ENCODE data around the gene KRTAP6-2.

KRTAP6-2 gene, protein sequence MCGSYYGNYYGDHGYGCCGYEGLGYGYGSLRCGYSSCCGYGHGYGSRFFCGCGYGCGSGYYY

DNA sequence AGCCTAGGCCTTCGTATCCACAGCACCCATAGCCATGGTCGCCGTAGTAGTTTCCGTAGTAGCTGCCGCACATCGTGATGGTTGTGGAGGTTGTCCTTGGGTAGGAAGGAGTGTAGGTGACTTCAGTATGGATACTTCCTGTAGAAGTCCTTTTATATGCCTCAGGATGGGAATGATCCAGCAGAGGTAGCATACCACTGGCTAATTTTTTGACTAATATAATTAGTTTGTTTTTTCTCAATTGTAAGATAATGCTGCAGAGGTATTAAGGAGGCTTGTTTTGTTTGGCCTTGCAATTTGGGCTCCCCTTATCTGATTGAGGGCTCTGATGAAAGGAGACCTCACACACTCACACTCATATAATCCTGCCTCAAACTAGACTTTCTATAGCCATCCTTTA is at the start of gene KRTAP6-2:
KRTAP6-2 (minus strand) TSS at position 101 of the 400 bp plus-strand sequence; CDS start at position 73, 28 bp downstream.
- no peak for TF ChIP-seq JUND (IDR thresholded peaks at IDR 0.05; ENCODE audit: low read depth)
- no peak for DNase-seq (ENCODE audit: low read depth in 1 of 2, low spot score in 1 of 2)
- in situ Hi-C loops (cut with HindIII; ENCODE audit: low pct_unique_long_range_greater_than_20kb, low sequenced_read_pairs), result no loop called here

DNA sequence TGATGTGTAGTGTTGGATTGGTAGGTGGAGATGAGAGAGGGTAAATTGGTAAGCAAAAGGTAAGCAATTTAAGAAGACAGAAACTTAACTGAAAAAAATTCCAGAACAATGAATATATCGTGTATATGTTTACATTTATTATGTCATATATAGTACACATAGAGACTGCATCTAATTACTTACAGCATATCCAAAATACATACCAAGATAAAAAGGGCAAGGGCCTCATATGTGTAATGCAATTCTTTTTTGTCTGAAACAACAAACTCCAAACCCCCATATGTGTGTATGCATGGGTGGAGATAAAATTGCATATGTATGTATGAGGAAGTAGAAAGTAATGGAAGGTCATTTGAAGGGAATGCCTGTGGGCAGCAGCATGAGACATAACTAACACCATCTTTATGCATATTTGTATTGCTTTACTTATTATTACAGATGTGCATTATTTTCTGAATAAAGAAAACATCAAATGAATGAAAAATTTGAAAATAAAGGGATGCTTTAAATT is 48.3 kb upstream of the KRTAP6-2 start:
- in situ Hi-C loops (cut with HindIII; ENCODE audit: low pct_unique_long_range_greater_than_20kb, low sequenced_read_pairs), result no loop called here
- no peak for DNase-seq (ENCODE audit: low read depth in 1 of 2, low spot score in 1 of 2)
- TF ChIP-seq JUND (IDR thresholded peaks at IDR 0.05; ENCODE audit: low read depth), result no peak

DNA sequence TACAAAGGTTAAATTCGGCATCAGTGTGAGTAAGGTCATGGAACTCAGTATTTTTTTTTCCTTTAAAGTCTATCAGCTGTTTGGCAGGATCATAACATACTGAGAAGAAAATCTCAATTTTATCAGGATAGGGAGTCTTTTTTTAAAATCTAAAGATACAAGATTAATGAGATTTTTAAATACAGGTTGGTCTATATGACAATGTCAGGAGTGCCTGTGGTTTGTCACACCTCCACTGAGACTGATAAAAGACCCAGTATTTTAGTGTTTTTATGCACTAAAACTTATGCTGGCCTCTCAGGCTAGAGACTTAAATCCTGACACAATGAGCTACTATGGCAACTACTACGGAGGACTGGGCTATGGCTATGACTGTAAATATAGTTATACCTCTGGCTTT is 43.9 kb upstream of the KRTAP6-2 start, which contains the start of gene KRTAP20-3:
KRTAP20-3 (plus strand) TSS at position 301 of the 400 bp plus-strand sequence.
- in situ Hi-C loops (cut with HindIII; ENCODE audit: low pct_unique_long_range_greater_than_20kb, low sequenced_read_pairs), result no loop called here
- no peak for TF ChIP-seq JUND (IDR thresholded peaks at IDR 0.05; ENCODE audit: low read depth)
- no peak for DNase-seq (ENCODE audit: low read depth in 1 of 2, low spot score in 1 of 2)

DNA sequence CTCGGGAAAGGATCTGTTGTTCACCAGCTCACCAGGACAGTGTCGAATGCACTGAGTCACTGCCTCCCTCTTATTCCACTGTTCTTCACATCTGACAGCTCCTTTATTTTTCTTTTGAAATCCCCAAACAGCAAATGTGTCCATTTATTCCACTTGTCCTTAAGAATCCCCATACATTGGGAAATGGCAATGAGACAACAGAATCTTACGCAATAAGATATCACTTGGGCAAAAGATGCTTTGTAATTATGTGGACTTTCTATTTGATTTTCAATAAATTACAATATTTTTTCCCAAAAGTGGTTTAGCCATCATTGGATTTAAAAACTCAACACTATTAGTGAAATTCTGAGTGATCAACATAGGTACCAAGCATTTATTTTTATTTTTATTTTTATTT is 40.0 kb upstream of the KRTAP6-2 start:
- in situ Hi-C loops (cut with HindIII; ENCODE audit: low pct_unique_long_range_greater_than_20kb, low sequenced_read_pairs), result no loop called here
- DNase-seq (ENCODE audit: low read depth in 1 of 2, low spot score in 1 of 2), result no peak
- no peak for TF ChIP-seq JUND (IDR thresholded peaks at IDR 0.05; ENCODE audit: low read depth)

DNA sequence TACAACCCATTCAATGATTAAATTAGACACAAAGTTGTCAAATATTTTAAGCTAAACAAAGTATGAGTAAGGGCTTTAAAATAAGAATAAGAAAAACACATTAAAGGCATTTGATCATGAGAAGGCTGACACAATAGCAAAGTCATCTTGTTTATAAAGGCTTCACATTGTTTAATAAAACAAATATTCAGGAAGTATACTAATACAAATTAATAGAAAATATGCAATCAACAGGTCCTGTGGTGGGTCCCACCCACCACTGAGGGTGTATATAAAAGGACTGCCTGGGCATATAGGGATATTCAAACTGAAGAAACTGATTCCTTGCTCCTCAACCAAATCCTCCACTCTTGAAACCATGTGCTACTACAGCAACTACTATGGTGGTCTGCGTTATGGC is 36.2 kb upstream of the KRTAP6-2 start, which contains the start of gene KRTAP20-2:
KRTAP20-2 (plus strand) TSS at position 301 of the 400 bp plus-strand sequence; CDS start at position 359, 58 bp downstream.
- in situ Hi-C loops (cut with HindIII; ENCODE audit: low pct_unique_long_range_greater_than_20kb, low sequenced_read_pairs), result no loop called here
- no peak for DNase-seq (ENCODE audit: low read depth in 1 of 2, low spot score in 1 of 2)
- no peak for TF ChIP-seq JUND (IDR thresholded peaks at IDR 0.05; ENCODE audit: low read depth)

DNA sequence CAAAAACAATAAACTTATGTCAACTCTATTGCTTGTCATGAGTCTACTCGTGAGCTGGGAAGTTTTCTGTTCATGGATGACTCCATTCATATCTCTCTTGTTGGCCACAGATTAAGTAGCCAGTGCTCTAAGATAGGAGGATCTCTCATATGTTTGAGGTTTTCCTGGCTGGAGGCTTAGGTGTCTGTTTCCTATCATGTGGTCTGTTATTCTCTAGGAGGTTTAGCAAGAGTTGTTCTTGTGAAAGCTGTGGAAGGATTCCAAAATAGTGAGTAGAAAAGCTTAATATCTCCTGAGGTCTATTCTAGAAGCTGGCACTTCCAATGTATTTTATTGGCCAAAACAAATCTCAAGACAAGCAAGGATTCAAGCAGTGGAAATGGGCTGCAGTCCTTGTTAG is 30.5 kb upstream of the KRTAP6-2 start:
- in situ Hi-C loops (cut with HindIII; ENCODE audit: low pct_unique_long_range_greater_than_20kb, low sequenced_read_pairs), result no loop called here
- no peak for DNase-seq (ENCODE audit: low read depth in 1 of 2, low spot score in 1 of 2)
- no peak for TF ChIP-seq JUND (IDR thresholded peaks at IDR 0.05; ENCODE audit: low read depth)

DNA sequence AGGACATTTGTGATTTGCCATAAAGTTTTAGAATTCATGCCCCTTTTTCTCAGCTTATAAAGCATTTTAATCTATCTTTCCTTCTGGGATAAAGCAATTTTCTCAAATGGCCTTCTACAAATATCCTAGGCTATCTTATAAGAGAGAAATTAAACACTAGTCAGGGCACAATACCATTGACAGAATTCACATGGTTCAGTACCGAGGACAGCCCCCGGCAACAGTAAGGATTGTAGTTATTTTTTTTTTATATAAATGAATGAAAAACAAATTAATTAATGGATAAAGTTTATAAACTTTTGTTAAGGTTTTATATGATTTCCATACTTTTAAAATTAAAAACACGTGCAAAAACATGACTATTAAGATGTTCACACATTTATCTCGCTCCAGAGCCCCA is 29.4 kb upstream of the KRTAP6-2 start:
- no peak for TF ChIP-seq JUND (IDR thresholded peaks at IDR 0.05; ENCODE audit: low read depth)
- in situ Hi-C loops (cut with HindIII; ENCODE audit: low pct_unique_long_range_greater_than_20kb, low sequenced_read_pairs), result no loop called here
- no peak for DNase-seq (ENCODE audit: low read depth in 1 of 2, low spot score in 1 of 2)

DNA sequence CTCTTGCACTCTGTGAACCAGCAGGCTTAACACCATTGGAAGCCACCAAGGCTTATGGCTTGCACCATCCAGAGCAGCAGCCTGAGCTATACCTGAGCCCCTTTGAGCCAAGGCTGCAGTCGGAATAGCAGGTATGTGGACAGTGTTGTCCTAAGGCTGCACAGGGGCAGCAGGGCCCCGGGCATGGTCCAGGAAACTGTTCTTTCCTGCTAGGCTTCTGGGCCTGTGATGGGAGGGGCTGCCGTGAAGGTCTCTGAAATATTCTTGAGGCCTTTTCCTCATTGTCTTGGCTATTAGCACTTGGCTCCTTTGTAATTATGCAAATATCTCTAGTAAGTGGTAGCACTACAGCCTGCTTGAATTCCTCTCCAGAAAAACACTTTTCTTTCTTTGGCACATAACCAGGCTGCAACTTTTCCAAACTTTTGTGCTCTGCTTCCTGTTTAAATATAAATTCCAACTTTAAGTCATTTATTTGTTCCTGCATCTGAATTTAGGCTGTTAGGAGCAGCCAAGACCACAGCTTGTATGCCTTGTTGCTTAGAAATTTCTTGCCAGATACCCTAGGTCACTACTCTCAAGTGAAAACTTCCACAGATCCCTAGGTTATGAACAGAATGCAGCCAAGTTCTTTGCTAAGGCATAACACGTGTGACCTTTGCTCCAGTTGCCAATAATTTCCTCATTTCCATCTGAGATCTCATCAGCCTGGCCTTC is 26.9 kb upstream of the KRTAP6-2 start:
- in situ Hi-C loops (cut with HindIII; ENCODE audit: low pct_unique_long_range_greater_than_20kb, low sequenced_read_pairs), result no loop called here
- no peak for TF ChIP-seq JUND (IDR thresholded peaks at IDR 0.05; ENCODE audit: low read depth)
- no peak for DNase-seq (ENCODE audit: low read depth in 1 of 2, low spot score in 1 of 2)

DNA sequence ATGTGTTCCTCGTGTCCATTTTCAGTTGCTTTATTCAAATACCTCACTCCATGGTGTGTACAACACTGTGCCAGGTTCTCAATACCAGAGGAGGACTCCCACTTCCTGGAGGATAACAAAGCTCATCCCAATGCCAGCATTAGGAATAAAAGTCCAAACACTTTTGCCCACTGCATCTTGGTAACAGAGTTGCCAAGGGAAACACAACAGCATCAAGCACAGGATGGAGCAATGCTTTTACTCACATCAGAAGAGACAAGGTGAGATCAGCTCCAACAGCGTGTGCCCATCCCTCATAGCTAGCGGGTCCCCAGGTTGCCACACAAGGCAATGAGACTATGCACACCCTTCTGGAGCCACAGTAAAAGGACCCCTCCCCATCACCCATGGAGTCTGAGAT is 24.7 kb upstream of the KRTAP6-2 start:
- DNase-seq (ENCODE audit: low read depth in 1 of 2, low spot score in 1 of 2), result no peak
- in situ Hi-C loops (cut with HindIII; ENCODE audit: low pct_unique_long_range_greater_than_20kb, low sequenced_read_pairs), result no loop called here
- no peak for TF ChIP-seq JUND (IDR thresholded peaks at IDR 0.05; ENCODE audit: low read depth)

DNA sequence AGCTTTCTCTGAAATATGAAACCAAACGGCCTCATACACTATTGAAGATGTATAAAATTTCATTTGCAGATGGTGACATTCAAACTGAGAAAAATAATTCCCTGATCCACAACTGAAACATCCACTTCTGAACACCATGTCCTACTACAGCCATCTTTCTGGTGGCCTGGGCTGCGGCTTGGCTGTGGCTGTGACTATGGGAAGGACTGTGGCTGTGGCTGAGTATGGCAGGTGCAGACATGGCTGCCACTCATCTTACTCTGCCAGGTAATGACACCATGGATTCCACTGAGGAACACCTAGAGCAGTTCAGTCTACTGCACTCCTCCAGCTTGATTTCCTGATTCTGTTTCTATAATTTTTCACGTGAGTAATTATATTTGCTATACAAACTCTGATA is 21.8 kb upstream of the KRTAP6-2 start, which contains the start of gene KRTAP20-4:
KRTAP20-4 (plus strand) TSS at position 106 of the 400 bp plus-strand sequence.
- TF ChIP-seq JUND (IDR thresholded peaks at IDR 0.05; ENCODE audit: low read depth), result no peak
- in situ Hi-C loops (cut with HindIII; ENCODE audit: low pct_unique_long_range_greater_than_20kb, low sequenced_read_pairs), result no loop called here
- DNase-seq (ENCODE audit: low read depth in 1 of 2, low spot score in 1 of 2), result no peak

DNA sequence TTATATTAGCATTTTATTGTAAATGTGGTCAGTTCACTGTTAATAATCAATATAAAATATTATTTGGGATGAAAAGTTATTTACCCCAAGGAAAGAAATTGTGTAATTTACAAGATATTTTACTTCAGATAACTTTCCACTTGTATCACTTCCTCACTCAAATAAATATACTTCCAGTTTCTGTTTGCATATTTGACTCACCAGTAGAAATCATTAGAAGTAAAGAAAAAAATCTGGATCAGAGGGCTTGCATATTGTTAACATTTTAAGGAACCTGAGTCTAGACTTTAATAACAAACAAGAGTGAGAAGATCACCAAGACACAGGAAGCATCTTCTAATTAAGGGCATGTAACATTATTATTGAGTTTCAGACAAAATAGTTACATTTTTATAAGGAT is 21.4 kb upstream of the KRTAP6-2 start:
- in situ Hi-C loops (cut with HindIII; ENCODE audit: low pct_unique_long_range_greater_than_20kb, low sequenced_read_pairs), result no loop called here
- TF ChIP-seq JUND (IDR thresholded peaks at IDR 0.05; ENCODE audit: low read depth), result no peak
- DNase-seq (ENCODE audit: low read depth in 1 of 2, low spot score in 1 of 2), result no peak

DNA sequence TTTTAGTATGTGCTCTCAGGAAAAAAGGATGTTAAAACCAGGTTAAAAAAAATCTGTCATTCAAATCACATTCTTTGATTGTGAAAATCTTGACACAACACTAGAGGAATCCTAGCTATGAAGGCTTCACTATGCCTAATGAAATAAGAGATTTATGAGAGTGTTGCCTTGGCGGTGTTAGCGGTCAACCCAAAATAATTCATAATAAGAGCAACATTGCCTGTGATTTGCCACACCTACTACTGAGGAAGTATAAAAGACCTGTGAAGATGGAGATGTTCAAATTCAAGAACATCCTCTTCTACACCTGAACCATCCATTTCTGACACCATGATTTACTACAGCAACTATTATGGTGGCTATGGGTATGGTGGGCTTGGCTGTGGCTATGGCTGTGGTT is 17.4 kb upstream of the KRTAP6-2 start, which contains the start of gene KRTAP20-1:
KRTAP20-1 (plus strand) TSS at position 301 of the 400 bp plus-strand sequence; CDS start at position 331, 30 bp downstream.
- in situ Hi-C loops (cut with HindIII; ENCODE audit: low pct_unique_long_range_greater_than_20kb, low sequenced_read_pairs), result no loop called here
- TF ChIP-seq JUND (IDR thresholded peaks at IDR 0.05; ENCODE audit: low read depth), result no peak
- DNase-seq (ENCODE audit: low read depth in 1 of 2, low spot score in 1 of 2), result no peak

DNA sequence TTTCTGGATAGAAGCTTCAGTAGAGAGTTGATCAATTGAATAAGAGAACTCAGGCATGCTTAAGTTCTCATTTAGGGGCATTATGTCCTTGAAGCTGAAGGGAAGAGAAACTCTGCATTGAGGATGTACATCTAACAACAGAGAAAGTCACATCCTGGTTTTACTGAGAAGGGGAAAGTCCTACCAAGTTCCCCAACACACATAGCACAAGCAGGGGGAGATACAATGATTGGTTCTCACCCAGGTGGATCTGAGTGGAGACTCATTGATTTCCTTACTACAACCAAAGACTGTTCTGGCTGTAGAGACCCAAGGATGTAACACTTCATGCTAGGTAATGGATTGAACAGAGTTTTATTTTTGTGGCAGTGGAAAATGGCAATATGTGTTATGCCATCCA is 16.5 kb upstream of the KRTAP6-2 start:
- no peak for DNase-seq (ENCODE audit: low read depth in 1 of 2, low spot score in 1 of 2)
- in situ Hi-C loops (cut with HindIII; ENCODE audit: low pct_unique_long_range_greater_than_20kb, low sequenced_read_pairs), result no loop called here
- no peak for TF ChIP-seq JUND (IDR thresholded peaks at IDR 0.05; ENCODE audit: low read depth)
